Smooth muscle cell (in vitro differentiated cells): ENCODE data around the gene OR2A7. TPM values are rescaled to one million over a fixed set of nuclear protein-coding genes. Genes with fewer than 3 reads are reported as not detected.
"Not testable (repeated sequence)": the region's sequence is repeated elsewhere in the genome, so short reads cannot be mapped to it uniquely, and the experiment has no call there.

ENCODE experiments used
- DNase-seq: peaks from one replicate; lab custom pipeline; 2025; ENCODE audit not compliant: unreplicated experiment; lab: John Stamatoyannopoulos, UW
- H2AFZ ChIP-seq: fragments of 200-600 bp; sonication (generic); 2 replicates; pipeline ENCODE4 v1.6.0; 2016; ENCODE audit warnings: antibody characterized with exemption, low read depth, mild to moderate bottlenecking
- H3F3A ChIP-seq: fragments of 200-600 bp; sonication (generic); 2 replicates; pipeline ENCODE4 v1.6.0; 2017; ENCODE audit warnings: antibody characterized with exemption, low read depth
- H3K27ac ChIP-seq: fragments of 200-600 bp; sonication (generic); 2 replicates; pipeline ENCODE4 v1.5.1; 2016; ENCODE audit warnings: low read depth, mild to moderate bottlenecking
- H3K27me3 ChIP-seq: fragments of 200-600 bp; sonication (generic); 2 replicates; pipeline ENCODE4 v1.6.1; 2016; ENCODE audit warnings: low read depth, mild to moderate bottlenecking
- H3K36me3 ChIP-seq: fragments of 200-600 bp; sonication (generic); 2 replicates; pipeline ENCODE4 v1.5.1; 2016; ENCODE audit warnings: low read depth
- H3K4me1 ChIP-seq: fragments of 200-600 bp; sonication (generic); 2 replicates; pipeline ENCODE4 v1.5.1; 2016; ENCODE audit warnings: low read depth
- H3K4me2 ChIP-seq: fragments of 200-600 bp; sonication (generic); 2 replicates; pipeline ENCODE4 v1.6.0; 2016; ENCODE audit warnings: mild to moderate bottlenecking
- H3K4me3 ChIP-seq: fragments of 200-600 bp; sonication (generic); 2 replicates; pipeline ENCODE4 v1.5.1; 2016; ENCODE audit warnings: mild to moderate bottlenecking
- H3K79me2 ChIP-seq: fragments of 200-600 bp; sonication (generic); 2 replicates; pipeline ENCODE4 v1.6.0; 2016; ENCODE audit warnings: low read depth, mild to moderate bottlenecking
- H3K9ac ChIP-seq: fragments of 200-600 bp; sonication (generic); 2 replicates; pipeline ENCODE4 v1.6.0; 2016; ENCODE audit warnings: low read depth
- H3K9me3 ChIP-seq: fragments of 200-600 bp; sonication (generic); replicated peaks from 2 replicates; pipeline ENCODE4 v1.5.1; 2016; ENCODE audit warnings: low read depth
- H4K20me1 ChIP-seq: fragments of 200-600 bp; sonication (generic); 2 replicates; pipeline ENCODE4 v1.6.0; 2016; ENCODE audit warnings: low read depth
- WGBS: methylation state at CpG from one replicate; pipeline ENCODE4 v1.1.7; 2016; ENCODE audit warnings: low lambda C conversion rate; 5-methylcytosine and 5-hydroxymethylcytosine counted together
- polyA plus RNA-seq: library from polyadenylated mRNA; unstranded; fragments of >200 nt; fragmentation: Nextera tagmentation; extraction: Ambion mirVana; gene quantifications from 2 replicates; pipeline ENCODE4 v1.2.1, GENCODE V29; 2016
- total RNA-seq: library from RNA; depleted of rRNA; stranded (reverse); fragments of >200 nt; gene quantifications from 2 replicates; pipeline ENCODE4 v1.2.3, GENCODE V29; 2014

The OR2A7 gene
- 0.22 and 2.2 TPM in 2 replicates for total RNA-seq
- polyA plus RNA-seq = 0.30 and 0.67 TPM in 2 replicates

- H3K4me1 ChIP-seq, H3K4me3 ChIP-seq, H3K9ac ChIP-seq, H3K27ac ChIP-seq, H3K4me2 ChIP-seq, DNase-seq, H3K9me3 ChIP-seq, H3F3A ChIP-seq, H4K20me1 ChIP-seq, H3K36me3 ChIP-seq, H2AFZ ChIP-seq, H3K27me3 ChIP-seq, H3K79me2 ChIP-seq: not testable (repeated sequence)
- 94% methylated on average over 7 of the region's 7 CpGs for WGBS
These were observed at the start of gene OR2A7 for GRCh38 chr7:144264692-144265091. Gene OR2A7 (minus strand): TSS chr7:144264792. CDS start chr7:144259628, 5,164 bp downstream.

GRCh38 chr7:144311872-144312469 lies 47.4 kb upstream of the OR2A7 start, which contains the start of gene OR2A1:
Gene OR2A1 (plus strand): TSS chr7:144312419. CDS start chr7:144318125, 5,706 bp downstream.
- H3K79me2 ChIP-seq, H3K4me1 ChIP-seq, H3K9ac ChIP-seq, H3F3A ChIP-seq, H3K27ac ChIP-seq, H3K27me3 ChIP-seq, H3K4me3 ChIP-seq, H3K9me3 ChIP-seq, H2AFZ ChIP-seq, DNase-seq, H4K20me1 ChIP-seq, H3K36me3 ChIP-seq, H3K4me2 ChIP-seq: not testable (repeated sequence)
- no CpG with 5 or more reads among the region's 2 CpGs for WGBS

- H3K27ac ChIP-seq, H3K4me3 ChIP-seq, H4K20me1 ChIP-seq, H3K27me3 ChIP-seq, H3K36me3 ChIP-seq, H3K4me1 ChIP-seq, H3K79me2 ChIP-seq, H3K9ac ChIP-seq, H2AFZ ChIP-seq, H3F3A ChIP-seq, H3K9me3 ChIP-seq, DNase-seq, H3K4me2 ChIP-seq: not testable (repeated sequence)
- no CpG with 5 or more reads among the region's 2 CpGs for WGBS
These were observed 46.6 kb upstream of the OR2A7 start for GRCh38 chr7:144311218-144311617.

- H3K9ac ChIP-seq, H3K79me2 ChIP-seq, H3K36me3 ChIP-seq, H3K27me3 ChIP-seq, H3F3A ChIP-seq, H3K9me3 ChIP-seq, H4K20me1 ChIP-seq, H3K4me2 ChIP-seq, H3K4me3 ChIP-seq, DNase-seq, H2AFZ ChIP-seq, H3K4me1 ChIP-seq, H3K27ac ChIP-seq: not testable (repeated sequence)
- WGBS = no CpG with 5 or more reads among the region's 2 CpGs
These were observed 45.1 kb upstream of the OR2A7 start for GRCh38 chr7:144309702-144310101.

- H3K4me2 ChIP-seq, H3K4me3 ChIP-seq, H2AFZ ChIP-seq, DNase-seq, H3K4me1 ChIP-seq, H3K27ac ChIP-seq, H3K27me3 ChIP-seq, H3K9me3 ChIP-seq, H3K9ac ChIP-seq, H4K20me1 ChIP-seq, H3K36me3 ChIP-seq, H3F3A ChIP-seq, H3K79me2 ChIP-seq: not testable (repeated sequence)
- WGBS = no CpG with 5 or more reads among the region's 2 CpGs
These were observed 40.6 kb upstream of the OR2A7 start for GRCh38 chr7:144305156-144305555.

- H3K79me2 ChIP-seq, H3K36me3 ChIP-seq, H3K27ac ChIP-seq, DNase-seq, H3K4me3 ChIP-seq, H3K27me3 ChIP-seq, H3K9me3 ChIP-seq, H3K4me2 ChIP-seq, H4K20me1 ChIP-seq, H2AFZ ChIP-seq, H3K9ac ChIP-seq, H3K4me1 ChIP-seq, H3F3A ChIP-seq: not testable (repeated sequence)
- no CpG with 5 or more reads among the region's 5 CpGs for WGBS
These were observed 39.0 kb upstream of the OR2A7 start for GRCh38 chr7:144303607-144304006.

GRCh38 chr7:144302578-144303303 lies 38.1 kb upstream of the OR2A7 start:
- not testable (repeated sequence) for DNase-seq, H3K4me1 ChIP-seq, H3K27ac ChIP-seq, H3F3A ChIP-seq, H4K20me1 ChIP-seq, H2AFZ ChIP-seq, H3K27me3 ChIP-seq, H3K79me2 ChIP-seq, H3K4me2 ChIP-seq, H3K36me3 ChIP-seq, H3K9me3 ChIP-seq, H3K4me3 ChIP-seq, H3K9ac ChIP-seq
- WGBS = no CpG with 5 or more reads among the region's 1 CpG

- no CpG with 5 or more reads among the region's 60 CpGs for WGBS
- H3K27me3 ChIP-seq, H3K9me3 ChIP-seq, DNase-seq, H3K36me3 ChIP-seq, H3F3A ChIP-seq, H4K20me1 ChIP-seq, H3K27ac ChIP-seq, H3K79me2 ChIP-seq, H3K4me1 ChIP-seq, H2AFZ ChIP-seq, H3K4me2 ChIP-seq, H3K9ac ChIP-seq, H3K4me3 ChIP-seq: not testable (repeated sequence)
These were observed 29.4 kb upstream of the OR2A7 start for GRCh38 chr7:144293794-144294499.
